Neural progenitor cell (in vitro differentiated cells): ENCODE measurements around the gene FBXL13.

Experiments used
- EZH2 ChIP-seq: fragments of 200-600 bp; sonication (generic); IDR thresholded peaks from 2 replicates; pipeline ENCODE4 v1.6.1; 2017; ENCODE audit warnings: antibody characterized with exemption, mild to moderate bottlenecking, moderate library complexity
- EZH2phosphoT487 ChIP-seq: fragments of 200-600 bp; sonication (generic); IDR thresholded peaks from 2 replicates; pipeline ENCODE4 v1.6.1; 2017; ENCODE audit warnings: antibody characterized with exemption
- TF ChIP-seq, protein P1 (sequence below): fragments of 200-600 bp; sonication (generic); IDR thresholded peaks from 2 replicates; pipeline ENCODE4 v1.5.1; 2017; ENCODE audit warnings: antibody characterized with exemption, mild to moderate bottlenecking

DNA sequence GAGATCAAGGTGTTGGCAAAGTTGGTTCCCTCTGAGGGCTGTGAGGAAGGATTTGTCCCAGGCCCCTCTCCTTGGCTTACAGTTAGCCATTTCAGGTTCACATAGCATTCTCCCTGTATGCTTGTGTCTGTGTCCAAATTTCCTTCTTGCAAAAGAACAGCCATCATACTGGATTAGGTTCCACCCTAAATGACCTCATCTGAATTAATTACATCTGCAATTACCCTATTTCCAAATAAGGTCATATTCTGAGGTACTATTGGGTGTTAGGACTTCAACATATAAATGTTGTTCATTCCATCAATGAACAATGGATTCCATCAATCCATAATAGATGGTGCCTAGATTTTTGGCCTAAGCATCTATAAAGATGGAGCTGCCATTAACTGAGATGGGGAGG lies 178.0 kb downstream of the FBXL13 start:
- TF ChIP-seq, protein P1, sequence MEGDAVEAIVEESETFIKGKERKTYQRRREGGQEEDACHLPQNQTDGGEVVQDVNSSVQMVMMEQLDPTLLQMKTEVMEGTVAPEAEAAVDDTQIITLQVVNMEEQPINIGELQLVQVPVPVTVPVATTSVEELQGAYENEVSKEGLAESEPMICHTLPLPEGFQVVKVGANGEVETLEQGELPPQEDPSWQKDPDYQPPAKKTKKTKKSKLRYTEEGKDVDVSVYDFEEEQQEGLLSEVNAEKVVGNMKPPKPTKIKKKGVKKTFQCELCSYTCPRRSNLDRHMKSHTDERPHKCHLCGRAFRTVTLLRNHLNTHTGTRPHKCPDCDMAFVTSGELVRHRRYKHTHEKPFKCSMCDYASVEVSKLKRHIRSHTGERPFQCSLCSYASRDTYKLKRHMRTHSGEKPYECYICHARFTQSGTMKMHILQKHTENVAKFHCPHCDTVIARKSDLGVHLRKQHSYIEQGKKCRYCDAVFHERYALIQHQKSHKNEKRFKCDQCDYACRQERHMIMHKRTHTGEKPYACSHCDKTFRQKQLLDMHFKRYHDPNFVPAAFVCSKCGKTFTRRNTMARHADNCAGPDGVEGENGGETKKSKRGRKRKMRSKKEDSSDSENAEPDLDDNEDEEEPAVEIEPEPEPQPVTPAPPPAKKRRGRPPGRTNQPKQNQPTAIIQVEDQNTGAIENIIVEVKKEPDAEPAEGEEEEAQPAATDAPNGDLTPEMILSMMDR = no peak
- no peak for TF ChIP-seq EZH2phosphoT487
- TF ChIP-seq EZH2 = no peak
